ENCODE measurements around the gene CASQ2.

The CASQ2 gene

GRCh38 chr1:115728341-115728740 lies 40.2 kb downstream of the CASQ2 start:
- no peak for DNase-seq (ENCODE audit: low spot score)

- DNase-seq (ENCODE audit: low spot score), result peak; percentile 82
Measured at GRCh38 chr1:115727706-115728249, 40.7 kb downstream of the CASQ2 start.

GRCh38 chr1:115726570-115726969 lies 41.9 kb downstream of the CASQ2 start:
- no peak for DNase-seq (ENCODE audit: low spot score)

DNA sequence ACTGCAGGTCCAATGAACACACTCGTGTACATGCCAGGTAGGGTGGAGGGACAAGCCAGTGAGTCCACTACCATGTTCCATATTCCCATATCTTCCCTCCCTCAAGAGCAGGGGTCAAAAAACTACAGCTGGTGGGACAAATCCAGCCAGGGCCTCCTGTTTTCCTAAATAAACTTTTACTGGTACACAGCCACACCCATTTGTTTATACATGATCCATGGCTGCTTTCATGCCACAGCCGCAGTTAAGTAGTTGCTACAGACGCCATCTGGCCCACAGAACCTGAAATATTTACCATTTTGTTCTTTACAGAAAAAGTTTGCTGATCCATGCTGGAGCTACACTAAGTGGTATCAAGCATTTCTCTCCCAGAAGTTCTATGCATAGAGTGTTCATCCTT lies 42.4 kb downstream of the CASQ2 start:
- no peak for DNase-seq (ENCODE audit: low spot score)

DNA sequence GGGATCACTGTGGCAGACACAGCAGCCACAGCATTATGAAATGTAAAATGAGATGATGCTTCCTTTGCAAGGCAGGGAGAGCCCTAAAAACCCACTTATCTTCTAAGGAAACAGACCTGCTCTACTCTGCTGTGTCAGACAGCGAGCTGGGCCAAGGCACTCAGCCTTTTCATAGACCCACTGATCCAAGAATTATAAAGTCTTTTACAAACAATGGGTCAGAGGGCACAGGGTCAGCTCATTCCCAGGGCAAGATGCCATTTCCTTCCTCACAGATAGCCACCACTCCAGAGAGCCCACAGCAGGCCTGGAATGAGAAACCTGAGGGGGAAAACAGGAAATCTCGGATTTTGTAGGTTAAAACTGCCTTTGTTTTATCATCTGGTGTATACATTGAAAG lies 42.9 kb downstream of the CASQ2 start:
- no peak for DNase-seq (ENCODE audit: low spot score)

DNA sequence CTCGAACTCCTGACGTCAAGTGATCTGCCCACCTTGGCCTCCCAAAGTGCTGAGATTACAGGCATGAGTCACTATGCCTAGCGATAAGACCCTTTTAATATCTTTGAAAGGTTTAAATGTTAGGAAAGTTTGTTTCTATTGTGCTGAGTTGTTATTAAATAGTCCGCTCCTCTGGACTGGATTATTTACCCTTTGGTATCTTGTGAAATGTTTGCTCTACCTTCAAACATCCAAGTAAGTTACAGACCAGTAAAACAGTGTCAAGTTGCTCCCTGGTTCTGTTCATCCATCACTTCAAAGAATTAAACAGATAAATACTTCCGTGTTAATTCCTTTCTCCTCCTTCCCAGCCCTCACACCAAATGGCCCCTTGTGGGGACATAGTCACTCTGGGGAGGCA lies 44.8 kb downstream of the CASQ2 start:
- DNase-seq (ENCODE audit: low spot score), result no peak

GRCh38 chr1:115722221-115722620 lies 46.3 kb downstream of the CASQ2 start:
- DNase-seq (ENCODE audit: low spot score), result no peak

- no peak for DNase-seq (ENCODE audit: low spot score)
Measured at GRCh38 chr1:115719285-115719684, 49.2 kb downstream of the CASQ2 start.

DNA sequence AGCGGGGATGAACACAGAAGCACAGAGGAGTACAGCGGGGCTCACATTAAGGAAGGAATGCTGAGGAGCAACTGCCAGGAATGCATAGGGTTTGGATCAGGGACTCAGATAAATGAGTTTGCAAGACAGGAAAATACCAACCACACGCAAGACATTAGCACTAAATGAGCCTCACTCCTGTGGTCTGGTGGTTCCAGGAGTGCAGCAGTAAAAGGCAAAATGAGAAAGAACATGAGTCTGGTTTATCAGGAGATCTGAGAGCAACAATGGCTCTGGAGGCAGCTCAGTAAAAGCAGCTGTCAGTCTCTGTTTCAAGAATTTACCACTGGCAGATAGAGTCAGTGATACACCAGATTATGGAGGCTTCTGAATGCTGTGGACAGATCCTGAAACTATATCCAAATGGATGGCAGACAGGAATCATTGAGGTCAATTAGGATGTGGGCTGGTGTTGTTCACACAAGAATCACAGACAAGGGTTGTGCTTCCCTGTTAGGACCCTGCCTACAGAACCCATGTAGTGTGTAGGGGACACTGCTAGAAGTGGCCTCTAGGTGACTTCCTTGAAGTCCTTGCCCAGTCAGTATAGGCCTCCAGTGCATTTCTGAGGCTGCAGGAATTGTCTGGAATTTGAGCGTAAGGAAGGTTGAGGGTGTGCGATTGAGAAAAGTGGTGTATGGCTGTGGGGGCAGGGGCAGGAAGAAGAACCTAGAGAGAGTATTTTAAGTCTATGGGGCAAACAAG lies 50.3 kb downstream of the CASQ2 start:
- no peak for DNase-seq (ENCODE audit: low spot score)

DNA sequence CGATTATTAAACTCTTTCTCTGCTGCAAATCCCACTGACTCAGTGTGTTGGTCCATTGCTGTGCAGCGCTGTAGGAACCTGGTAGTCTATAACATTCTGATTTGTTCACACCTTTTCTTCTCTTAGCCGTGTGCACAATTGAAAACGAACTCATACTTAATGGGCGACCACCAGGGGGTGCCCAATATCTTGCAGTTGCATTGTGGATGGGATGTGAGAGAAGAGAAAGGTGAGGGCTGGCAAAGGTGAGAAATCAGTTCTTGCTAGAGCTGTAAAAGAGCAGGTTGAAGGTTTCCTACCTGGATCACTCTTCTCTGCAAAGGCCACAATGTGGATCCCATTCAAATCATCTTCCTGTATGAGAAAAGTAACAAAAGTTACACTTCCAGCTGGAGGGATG lies 51.0 kb downstream of the CASQ2 start:
- DNase-seq (ENCODE audit: low spot score), result no peak

DNA sequence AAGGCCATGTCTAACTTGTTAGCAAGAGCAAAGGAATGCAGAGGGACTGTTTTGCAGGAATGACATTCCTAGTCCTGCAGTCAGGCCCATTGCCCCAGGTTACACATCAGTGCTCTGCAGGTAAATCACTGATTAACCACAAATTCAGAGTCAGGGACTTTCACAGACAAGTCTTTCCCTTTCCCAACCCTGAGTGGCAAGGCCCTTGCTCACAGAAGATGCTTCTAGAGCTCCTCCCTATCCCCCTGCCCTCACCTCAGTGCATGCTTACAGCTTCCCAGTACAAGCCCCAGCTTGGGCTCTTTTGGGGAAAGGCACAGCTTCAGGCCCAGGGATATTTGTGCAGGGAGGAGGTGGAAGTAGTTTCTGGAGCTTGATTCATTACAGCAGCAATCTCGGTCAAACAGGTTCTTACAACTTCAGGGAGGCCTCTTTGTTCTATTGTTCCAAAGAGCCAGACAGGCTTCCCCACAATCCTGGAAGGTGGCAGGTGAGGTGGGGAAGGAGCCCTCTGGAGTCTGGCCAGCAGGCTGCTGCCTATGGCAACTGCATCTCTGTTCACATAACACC lies 53.9 kb downstream of the CASQ2 start:
- DNase-seq (ENCODE audit: low spot score), result no peak

DNA sequence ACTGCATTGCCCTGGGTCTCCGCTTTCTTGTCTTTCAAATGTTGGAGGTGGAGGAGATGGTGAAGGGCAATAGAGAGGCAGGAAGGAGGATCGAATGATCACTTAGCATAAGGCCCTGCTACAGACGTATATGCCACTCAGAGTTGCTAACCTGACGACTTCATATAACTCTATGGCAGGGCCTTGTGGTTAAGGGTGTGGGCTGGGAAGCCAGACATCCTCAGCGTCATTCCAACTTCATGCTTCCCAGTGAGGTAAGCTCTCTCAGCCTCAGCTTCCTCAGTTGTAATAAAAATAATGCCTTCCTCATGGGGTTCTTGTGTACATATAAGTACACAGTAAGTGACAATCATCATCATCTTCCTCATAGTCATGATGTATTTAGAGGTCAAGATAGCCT lies 54.6 kb downstream of the CASQ2 start:
- no peak for DNase-seq (ENCODE audit: low spot score)

- DNase-seq (ENCODE audit: low spot score), result no peak
Measured at GRCh38 chr1:115712911-115713609, 55.5 kb downstream of the CASQ2 start.

- DNase-seq (ENCODE audit: low spot score), result no peak
Measured at GRCh38 chr1:115710859-115711624, 57.5 kb downstream of the CASQ2 start.

- DNase-seq (ENCODE audit: low spot score), result peak; percentile 44
Measured at GRCh38 chr1:115706587-115707425, 61.7 kb downstream of the CASQ2 start.

DNA sequence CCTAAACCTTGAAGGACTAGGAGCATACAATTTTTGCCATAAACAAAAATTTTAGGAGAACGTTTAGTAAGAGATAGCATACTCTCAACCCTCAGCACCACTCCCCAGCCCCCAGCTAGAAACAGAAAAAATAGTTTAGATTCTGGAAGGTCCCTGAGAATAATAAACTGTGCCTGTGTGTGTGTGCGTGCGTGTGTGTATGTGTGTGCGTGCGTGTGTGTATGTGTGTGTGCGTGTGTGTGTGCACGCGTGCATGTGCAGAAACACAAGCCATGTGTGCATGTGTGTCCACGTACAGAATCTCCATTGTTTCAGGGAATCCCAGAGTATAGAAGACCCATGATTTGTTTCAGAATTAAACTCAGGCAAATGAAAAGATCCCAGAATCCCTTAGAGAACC lies 62.6 kb downstream of the CASQ2 start:
- no peak for DNase-seq (ENCODE audit: low spot score)

- no peak for DNase-seq (ENCODE audit: low spot score)
Measured at GRCh38 chr1:115705085-115705951, 63.2 kb downstream of the CASQ2 start.

GRCh38 chr1:115702959-115703358 lies 65.6 kb downstream of the CASQ2 start:
- DNase-seq (ENCODE audit: low spot score), result no peak

- DNase-seq (ENCODE audit: low spot score), result no peak
Measured at GRCh38 chr1:115701090-115701489, 67.4 kb downstream of the CASQ2 start.

DNA sequence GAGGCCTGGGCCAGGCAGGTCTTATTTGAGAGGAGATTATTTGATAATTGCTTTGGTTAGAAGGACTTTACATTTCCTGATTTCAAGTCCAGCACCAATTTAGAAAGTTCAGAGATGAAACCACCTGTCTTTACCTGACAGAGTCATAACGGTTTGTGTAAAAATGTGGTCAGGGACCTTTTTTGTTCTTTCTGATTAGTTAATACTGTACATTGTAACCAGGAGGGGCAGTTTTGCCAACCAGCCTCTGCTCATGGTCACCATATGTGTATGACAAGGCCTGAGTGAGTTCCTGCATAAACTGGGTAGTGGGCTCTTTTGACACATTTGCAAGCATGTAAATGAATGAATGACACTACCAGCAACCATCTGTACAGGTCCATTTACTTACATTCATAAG lies 70.9 kb downstream of the CASQ2 start:
- DNase-seq (ENCODE audit: low spot score), result no peak
